ENCODE data around the gene NMU.
"Not testable (repeated sequence)": the region's sequence is repeated elsewhere in the genome, so short reads cannot be mapped to it uniquely, and the experiment has no call there.

NMU gene, protein sequence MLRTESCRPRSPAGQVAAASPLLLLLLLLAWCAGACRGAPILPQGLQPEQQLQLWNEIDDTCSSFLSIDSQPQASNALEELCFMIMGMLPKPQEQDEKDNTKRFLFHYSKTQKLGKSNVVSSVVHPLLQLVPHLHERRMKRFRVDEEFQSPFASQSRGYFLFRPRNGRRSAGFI

DNA sequence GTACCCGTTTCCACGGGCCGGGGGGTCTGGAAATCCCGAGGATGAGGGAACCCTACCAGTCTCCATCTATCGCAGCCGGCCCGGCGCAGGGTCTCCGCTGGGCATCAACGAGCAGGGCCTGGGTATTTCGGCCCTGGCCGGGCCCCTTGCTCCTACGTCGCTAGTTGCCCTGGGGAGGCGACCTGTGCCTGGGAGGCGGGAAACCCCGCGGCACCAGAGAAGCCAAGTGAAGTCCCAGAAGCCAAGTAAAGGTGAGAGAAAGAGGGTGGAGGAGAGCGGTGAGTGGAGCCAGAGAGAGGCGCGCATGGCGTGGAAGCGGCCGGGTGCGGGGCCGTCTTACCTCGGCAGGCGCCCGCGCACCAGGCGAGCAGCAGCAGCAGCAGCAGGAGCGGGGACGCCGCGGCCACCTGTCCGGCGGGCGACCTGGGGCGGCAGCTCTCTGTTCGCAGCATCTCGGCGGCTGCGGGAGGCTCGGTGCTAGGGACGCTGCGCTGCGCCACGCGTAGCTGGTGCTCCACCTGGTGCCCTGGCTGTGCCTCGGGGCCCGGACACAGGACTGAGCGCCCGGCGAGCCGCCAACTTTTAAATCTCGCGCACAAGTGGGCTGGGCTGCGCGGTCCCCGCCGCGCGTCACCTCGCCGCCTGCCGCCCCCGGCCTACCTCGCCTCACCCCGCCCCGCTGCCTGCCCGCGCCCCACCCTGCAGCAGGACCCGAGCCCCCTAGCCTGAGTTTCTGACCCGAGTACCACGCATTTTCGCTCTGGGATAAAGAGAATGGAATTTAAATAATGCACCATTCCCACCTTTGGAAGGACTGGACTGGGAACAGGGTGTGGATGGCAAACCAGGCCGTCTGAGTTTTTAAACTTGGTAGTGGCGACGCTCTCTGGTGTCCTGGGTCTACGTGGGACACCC lies at the start of gene NMU:
NMU (minus strand) TSS at position 558 of the 915 bp plus-strand sequence; CDS start at position 452, 106 bp downstream.
- peak; percentile 12 for DNase-seq

DNA sequence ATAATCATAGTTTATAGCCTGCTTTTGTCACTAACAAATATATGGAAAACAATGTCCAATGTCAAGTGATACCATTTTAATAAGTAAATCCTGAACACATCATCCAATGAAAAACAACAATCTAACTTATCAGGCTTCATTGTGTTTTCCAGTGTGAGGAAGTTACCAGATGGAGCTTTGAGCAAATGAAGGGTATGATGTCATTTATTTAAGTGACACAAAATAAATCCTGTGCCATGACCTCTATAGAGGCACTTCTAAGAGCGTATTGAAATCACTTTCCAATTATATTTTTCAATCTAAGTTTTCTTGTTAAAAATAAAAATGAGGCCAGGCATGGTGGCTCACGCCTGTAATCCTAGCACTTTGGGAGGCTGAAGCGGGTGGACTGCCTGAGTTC lies 48.2 kb upstream of the NMU start:
- DNase-seq: no peak

DNA sequence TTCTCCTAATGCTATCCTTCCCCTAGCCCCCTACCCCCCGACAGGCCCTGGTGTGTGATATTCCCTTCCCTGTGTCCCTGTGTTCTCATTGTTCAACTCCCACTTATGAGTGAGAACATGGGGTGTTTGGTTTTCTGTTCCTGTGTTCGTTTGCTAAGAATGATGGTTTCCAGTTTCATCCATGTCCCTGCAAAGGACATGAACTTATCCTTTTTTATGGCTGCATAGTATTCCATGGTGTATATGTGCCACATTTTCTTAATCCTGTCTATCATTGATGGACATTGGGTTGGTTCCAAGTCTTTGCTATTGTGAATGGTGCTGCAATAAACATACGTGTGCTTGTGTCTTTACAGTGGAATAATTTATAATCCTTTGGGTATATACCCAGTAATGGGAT lies 46.7 kb upstream of the NMU start:
- DNase-seq: not testable (repeated sequence)

DNA sequence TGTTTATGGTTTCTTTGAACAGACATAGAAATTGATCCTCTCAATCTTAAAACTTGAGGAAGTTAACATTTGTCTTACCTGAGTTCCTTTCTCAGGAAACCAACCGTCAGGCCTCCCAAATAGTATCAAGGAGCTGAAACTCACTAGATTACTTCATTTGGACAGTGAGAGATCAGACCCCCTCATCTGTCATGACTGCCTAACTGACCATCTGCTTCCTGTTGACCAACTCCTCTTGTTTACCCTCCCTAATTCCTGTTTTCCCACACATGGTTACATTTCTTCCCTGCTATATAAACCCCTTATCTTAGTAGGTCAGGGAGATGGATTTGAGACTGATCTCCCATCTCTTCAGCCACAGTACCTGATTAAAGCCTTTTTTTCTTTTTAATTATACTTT lies 46.2 kb upstream of the NMU start:
- no peak for DNase-seq

DNA sequence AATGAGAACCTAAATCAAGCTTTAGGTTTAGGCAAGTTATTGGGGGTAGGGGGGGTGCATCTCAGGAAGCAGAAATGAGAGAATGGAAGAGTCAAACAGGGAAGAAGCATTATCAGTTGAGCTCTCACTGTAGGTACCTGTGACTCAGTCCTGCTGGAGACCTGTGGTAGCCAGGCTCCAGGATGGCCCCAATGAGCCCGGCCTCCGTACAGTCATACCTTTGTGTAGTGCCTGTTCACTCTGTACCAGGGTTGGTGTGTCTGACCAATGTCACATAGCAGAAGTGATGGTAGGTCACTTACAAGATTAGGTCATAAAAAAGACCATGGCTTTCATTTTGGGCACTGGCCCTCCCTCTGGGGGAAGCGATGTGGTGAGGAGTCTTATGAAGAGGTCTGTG lies 45.3 kb upstream of the NMU start:
- DNase-seq: no peak

DNA sequence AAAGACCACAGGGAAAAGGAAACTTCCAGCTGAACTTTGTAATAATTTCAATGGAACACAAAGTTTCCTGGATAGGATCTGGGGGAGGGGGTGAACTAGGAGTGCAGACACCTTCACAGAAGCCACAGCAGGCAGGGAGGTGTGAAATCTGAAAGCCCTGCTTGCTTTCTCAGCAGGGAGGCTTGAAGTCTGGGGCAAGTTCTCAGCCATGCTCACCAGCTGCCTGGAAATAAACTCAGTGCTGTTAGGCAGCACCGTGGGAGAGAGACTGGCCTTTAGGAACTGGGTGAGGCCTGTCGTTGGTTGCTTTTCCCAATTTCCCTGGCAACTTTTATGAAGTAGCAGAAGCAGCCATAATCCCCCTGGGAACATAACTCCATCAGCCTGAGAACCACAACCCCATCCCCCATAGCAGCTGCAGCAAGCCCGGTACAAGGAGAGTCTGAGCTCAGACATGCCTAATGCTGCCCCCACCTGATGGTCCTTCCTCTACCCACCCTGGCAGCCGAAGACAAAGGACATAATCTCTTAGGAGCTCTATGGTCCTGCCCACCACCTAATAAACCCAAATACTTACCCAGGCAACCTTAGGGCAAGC lies 39.2 kb upstream of the NMU start:
- DNase-seq: no peak

DNA sequence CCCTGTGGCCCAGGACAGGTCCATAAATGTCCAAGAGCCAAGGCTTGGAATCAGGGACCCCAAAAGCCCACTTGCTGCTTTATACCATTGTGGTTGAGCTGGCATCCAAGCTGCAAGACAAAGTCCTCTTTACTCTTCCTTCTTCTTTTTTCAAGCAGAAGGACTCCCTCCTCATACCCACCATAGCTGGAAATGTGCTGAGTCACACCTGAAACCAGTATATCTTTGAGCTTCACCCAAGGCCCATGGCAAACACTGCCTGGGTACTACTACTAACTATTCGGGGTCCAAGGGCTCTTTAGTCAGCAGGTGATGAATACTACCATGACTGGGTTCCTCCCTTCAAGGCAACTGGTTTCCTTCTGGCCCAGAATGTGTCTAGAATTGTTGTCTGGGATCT lies 37.3 kb upstream of the NMU start:
- no peak for DNase-seq

DNA sequence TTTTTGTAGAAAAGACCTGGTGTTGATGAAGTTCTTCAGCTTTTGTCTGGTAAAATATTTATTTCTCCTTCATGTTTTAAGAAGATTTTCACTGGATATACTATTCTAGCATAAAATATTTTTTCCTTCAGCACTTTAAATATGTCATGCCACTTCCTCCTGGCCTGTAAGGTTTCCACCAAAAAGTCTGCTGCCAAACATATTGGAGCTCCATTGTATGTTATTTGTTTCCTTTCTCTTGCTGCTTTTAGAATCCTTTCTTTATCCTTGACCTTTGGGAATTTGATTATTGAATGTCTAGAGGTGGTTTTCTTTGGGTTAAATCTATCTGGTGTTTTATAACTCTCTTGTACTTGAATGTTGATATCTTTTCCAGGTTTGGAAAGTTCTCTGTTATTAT lies 35.6 kb upstream of the NMU start:
- no peak for DNase-seq

DNA sequence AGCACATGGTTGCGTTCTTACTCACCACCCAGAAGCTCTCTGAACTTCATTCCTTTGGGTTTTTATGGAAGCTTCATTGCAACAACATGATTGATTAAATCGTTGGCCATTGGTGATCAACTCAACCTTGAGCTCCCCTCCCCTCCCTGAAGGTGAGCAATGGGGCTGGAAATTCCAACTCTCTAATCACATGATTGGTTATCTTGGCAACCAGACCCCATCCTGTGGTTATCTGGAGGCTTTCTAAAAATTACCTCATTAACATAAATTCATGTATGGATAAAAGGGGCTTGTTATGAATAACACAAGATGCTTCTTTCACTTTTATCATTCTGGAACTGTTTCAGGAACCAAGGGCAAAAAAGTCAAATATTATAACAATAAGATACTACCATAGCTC lies 34.6 kb upstream of the NMU start:
- DNase-seq: no peak

DNA sequence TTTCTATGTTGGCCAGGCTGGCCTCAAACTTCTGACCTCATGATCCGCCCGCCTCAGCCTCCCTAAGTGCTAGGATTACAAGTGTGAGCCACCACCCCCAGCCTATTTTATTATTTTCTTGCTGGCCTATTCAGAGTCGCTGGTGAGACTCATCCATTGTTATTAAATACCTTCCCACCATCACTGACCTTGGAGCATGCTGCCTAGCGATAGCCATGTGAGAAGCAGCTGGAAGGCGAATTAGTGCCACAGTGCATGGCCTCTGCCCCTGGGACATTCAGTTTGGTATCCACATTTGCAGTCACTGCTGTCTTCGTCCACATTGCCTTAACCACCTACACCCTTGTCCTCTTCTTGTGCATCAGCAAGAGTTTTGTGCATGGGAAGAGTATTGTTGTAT lies 32.4 kb upstream of the NMU start:
- no peak for DNase-seq

DNA sequence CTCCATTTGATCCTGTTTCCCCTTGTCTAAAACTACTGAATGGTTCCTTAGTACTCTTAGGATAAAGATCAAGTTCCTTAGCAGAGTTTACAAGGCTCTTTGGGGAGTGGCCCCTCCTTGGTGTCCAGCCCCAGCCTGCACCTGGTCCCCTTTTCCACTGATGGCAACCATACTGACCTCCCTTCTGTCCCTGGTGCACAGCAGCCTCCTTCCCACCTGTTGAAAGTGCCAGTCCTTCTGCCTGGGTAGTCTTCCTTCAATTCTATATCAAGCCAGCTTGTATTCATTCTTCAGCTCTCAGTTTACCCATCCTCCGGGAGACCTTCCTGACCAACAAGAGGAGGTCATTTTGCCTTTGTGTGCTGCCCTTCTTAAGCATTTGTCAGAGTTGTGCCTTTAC lies 30.4 kb upstream of the NMU start:
- DNase-seq: no peak

DNA sequence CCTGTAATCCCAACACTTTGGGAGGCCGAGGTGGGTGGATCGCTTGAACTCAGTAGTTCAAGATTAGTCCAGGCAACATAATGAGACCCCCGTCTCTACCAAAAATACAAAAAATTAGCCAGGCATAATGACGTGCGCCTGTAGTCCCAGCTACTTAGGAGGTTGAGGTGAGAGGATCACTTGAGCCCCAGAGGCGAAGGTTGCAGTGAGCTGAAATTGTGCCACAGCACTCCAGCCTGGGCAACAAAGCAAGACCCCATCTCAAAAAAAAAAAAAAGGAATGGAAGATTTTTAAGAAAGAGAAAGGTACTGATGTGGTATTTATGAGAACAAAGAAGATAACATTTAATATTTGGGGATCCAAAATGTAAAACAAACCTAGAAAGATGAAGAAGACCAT lies 27.0 kb upstream of the NMU start:
- no peak for DNase-seq

DNA sequence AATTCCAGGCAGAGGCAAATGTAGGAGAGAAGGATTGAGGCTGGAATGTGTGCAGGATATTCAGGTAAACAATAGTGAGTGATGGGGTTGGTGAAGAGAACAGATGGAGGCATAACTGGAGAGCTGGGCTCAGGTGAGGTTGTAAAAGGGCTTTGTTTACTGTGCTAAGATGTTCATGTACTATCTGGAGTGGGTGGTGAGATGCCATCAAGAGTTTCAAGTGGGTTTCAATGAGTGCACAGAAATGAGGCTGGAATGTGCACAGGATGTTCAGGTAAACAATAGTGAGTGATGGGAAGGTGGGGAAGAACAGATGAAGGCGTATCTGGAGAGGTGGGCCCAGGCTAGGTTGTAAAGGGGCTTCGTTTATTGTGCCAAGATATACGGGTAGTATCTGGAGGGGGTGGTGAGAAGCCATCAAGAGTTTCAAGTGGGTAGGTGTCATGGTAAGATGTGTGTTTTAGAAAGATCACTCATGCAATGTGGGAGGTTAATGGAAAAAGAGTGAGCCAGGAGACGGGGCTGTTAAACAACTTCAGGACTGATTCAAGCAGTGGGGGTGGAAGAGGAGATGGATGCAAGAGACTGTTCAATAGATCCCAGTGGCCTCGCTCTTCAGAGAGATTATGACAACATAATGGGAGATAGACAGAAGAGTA lies 25.4 kb upstream of the NMU start:
- no peak for DNase-seq

DNA sequence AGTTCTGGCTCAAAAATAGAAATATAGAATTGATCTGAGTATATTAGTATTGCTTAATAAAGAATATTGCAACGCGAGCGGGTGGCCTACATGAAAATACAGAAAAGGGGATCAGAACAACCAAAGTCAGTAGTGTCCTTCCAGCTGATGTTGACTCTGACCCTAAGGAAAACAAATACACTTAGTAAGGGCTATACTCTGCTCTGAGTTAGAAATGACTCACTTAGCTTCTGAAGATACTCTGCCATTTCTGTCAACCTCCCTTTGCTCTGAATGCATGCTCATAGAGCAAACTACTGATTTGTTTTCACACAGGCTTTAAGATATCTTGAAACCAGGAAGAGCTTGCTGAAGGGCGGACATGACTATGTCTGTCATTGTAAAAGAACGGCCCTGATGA lies 22.6 kb upstream of the NMU start:
- no peak for DNase-seq

DNA sequence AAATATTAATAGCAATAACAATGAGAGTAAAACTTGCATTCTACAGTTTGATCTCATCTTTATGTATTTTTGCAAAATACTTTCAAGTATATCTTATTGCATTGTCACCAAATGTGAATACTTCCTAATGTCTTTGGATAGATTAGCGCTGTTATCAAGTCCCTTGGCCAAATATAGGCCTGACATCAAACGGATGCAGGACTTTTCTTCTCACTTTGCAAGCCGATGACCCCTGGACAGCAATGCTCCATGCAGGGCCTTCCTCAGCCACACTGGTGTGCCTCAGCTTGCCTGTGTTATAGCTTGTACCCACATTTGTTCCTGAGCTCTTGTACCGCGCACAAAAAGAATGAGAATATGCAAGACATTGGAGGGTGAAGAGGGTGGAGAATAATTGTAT lies 18.0 kb upstream of the NMU start:
- DNase-seq: no peak

DNA sequence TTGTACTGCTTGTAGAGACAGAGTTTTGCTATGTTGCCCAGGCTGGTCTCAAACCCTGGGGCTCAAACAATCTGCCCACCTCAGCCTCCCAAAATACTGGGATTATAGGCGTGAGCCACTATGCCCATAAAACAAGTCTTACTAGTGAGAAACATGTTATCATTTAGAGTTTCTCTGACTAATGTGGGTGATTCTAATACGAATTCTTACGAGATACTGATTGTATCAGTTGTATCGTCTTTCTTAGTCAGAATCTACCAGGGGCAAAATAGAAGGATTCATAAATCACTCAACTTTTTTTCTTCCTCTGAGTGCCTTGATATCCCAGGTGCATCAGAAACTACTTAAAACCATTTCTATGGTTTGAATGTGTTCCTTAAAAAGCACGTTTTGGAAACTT lies 14.4 kb upstream of the NMU start:
- no peak for DNase-seq

DNA sequence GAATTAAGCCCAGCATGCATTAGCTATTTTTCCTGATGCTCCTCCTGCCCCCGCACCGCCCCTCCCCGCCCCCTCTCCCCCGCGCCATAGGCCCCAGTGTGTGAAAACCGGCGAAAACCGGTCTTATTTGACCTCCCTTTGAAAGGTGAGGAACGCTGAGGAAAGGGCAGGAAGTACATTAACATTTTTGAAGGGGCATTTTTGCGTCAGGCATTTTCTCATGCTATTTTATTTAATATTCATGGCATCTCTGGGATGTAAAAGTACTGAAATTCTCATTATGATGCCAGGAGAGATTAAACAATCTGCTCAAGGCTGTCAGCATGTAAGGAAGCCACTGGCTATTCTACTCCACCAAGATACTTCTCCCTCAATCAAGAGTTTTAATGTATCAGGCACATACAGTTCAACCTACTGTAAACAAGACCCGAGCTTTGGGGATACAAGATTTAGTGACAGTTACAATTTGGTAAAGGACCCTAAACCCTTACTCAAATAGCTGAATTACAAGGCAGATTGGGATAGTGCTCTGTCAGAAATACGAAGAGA lies 1.2 kb upstream of the NMU start:
- no peak for DNase-seq

DNA sequence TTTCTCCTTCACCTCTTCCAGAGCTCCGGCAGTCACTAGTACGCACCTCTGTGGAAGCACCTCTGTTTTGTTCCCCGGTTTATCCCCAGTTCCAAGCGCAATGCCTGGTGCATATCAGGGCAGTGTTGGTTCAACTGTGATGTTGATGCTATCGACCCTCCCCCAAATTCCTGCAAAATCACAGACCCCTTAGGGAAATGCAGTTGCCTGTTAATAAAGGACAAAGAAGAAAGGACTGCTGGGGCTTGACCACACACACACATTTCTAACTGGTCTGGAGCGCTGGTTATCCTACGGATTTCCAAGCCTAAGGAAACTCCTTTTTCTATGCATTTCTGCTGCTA lies 530 bp upstream of the NMU start:
- DNase-seq: no peak

DNA sequence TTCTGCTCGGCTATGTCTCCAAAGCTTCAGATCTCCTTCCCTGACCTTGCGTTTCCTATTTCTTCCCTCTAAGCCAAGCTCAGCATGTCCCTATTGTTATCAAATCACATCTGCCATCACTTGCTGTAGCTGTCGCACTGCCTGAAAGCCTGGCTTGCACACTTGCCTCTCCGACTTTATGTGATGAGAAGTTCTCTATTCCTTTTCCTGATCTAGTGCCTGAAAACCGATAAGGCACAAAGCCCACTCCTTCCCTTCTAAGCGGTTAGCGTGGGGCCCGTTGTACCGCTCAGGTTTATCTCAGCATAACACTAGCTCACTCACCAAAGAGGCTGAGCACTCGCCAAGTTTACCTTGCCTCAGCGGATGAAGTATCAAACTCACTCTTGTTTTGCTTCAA lies 816 bp downstream of the NMU start:
- DNase-seq: no peak

DNA sequence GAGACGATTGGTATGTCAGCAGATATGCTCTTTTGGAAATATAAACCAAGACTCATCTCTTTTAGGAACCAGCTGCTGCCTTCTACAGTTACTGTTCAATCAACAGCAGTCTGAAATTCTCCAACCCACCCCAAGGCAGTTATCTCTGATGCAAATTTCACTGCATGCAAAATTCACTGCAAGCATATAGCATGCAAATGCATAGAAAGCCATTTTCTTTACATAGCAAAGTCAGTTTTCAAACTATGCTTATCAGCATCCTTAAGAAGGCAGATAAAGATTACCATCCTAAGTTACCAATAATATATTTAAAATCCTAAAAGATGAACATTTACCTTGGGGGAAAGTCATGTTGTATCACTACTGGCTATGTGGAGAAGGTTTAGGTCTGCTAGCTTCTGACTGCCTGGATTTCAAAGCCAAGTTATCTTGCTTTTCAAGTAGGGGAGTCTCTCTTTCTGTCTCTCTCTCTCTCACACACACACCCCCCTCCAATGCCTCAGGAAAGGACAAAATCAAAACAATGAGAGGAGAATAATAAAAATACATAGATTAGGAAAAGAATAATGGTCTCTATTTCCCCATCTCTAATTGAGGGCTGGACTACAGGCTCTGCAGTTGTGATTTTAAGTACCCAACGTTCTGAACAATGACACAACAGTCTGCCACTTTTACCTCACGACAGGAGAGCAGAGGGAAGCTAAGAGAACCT lies 1.5 kb downstream of the NMU start:
- DNase-seq: no peak

DNA sequence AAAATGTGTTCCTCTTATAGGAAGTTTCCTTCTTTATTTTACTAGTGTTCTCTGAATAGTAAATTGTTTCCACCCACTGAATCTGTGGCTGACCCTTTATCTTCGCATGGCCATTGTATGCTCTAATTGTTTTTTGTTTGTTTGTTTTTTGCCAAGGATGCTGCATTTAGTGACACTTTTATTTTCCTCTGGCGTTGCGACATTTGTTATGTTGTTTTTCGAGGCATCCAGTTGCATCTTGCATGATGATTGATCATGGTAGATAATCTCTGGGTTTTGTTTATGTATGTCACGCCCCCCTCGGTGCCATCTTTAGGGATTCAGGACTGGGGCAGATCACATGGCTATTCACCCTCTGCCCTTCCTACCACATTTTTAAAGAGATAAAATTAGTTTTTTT lies 2.2 kb downstream of the NMU start:
- no peak for DNase-seq

DNA sequence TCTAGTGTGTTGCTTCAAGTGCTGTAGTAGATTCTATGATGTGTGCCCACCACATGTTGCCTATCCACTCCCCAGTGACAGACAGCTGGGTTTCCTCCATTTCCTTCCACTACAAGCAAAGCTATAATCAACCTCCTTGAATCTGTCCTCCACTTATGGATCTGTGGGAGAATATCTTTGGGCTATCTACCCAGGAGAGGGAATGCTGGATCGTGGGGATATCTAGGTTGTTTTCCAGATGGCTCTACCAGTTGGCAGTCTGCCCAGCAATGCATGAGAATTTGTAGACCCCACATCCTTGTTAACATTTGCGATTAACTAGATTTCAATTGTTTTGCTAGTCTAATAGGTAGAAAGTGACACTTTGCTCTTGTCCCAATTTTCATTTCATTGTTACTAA lies 10.3 kb downstream of the NMU start:
- DNase-seq: no peak

DNA sequence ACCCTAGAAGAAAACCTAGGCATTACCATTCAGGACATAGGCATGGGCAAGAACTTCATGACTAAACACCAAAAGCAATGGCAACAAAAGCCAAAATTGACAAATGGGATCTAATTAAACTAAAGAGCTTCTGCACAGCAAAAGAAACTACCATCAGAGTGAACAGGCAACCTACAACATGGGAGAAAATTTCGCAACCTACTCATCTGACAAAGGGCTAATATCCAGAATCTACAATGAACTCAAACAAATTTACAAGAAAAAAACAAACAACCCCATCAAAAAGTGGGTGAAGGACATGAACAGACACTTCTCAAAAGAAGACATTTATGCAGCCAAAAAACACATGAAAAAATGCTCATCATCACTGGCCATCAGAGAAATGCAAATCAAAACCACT lies 12.0 kb downstream of the NMU start:
- DNase-seq: not testable (repeated sequence)

Data from NCI-H226 (cell line).